Measurements from ENCODE around the gene LCNL1.

LCNL1 gene

GRCh38 chr9:137026828-137027227 lies 44.0 kb downstream of the LCNL1 start:
- H3K36me3 ChIP-seq (replicated peaks in 1 of 2; ENCODE audit: control insufficient read depth in 2 of 2, insufficient read depth in 2 of 2, low read length in 2 of 2): peaks cover 0 to 5% of the 10 kb centered on the region in 2 donors
- H2BK5ac ChIP-seq (ENCODE audit: low read length): no peak overlapping the region
- H3K9ac ChIP-seq (ENCODE audit: low read depth, low read length, poor library complexity): no peak overlapping the region
- H2BK15ac ChIP-seq (ENCODE audit: low read length): no peak overlapping the region
- H3K9me3 ChIP-seq (replicated peaks in 1 of 2; ENCODE audit: control insufficient read depth in 2 of 2, insufficient read depth in 1 of 2, low read depth in 1 of 2, low read length in 2 of 2): no peaks in the 10 kb centered on the region
- H3K79me1 ChIP-seq (ENCODE audit: low read depth, low read length): peaks cover 19% of the 10 kb centered on the region
- H4K91ac ChIP-seq (ENCODE audit: low read depth, low read length, poor library complexity): no peak overlapping the region
- no peak overlapping the region for H3K4ac ChIP-seq (ENCODE audit: low read length)
- no peak overlapping the region for H2BK120ac ChIP-seq (ENCODE audit: low read depth, low read length)
- DNase-seq (ENCODE audit: low spot score): no peak
- no peak overlapping the region for H2BK12ac ChIP-seq (ENCODE audit: low read length)
- no peak overlapping the region for H2AFZ ChIP-seq (ENCODE audit: low read length)
- H3K4me3 ChIP-seq (ENCODE audit: low read length in 2 of 2): peak overlapping the region; percentile 67 to 83
- no peak overlapping the region for H3K4me2 ChIP-seq (ENCODE audit: insufficient read depth, low read length, poor library complexity, severe bottlenecking)
- no peak overlapping the region for H2AK5ac ChIP-seq (ENCODE audit: low read depth, low read length)
- H3K23ac ChIP-seq (ENCODE audit: low read depth, low read length, poor library complexity): no peak overlapping the region
- peaks cover 29 to 42% of the 10 kb centered on the region in 2 donors for H3K4me1 ChIP-seq (ENCODE audit: control insufficient read depth in 2 of 2, insufficient read depth in 1 of 2, low read depth in 1 of 2, low read length in 2 of 2)
- no peak overlapping the region for H3K18ac ChIP-seq (ENCODE audit: low read length)
- peaks cover 0 to 10% (median 0%) of the 10 kb centered on the region in 3 experiments for H3K27me3 ChIP-seq (ENCODE audit: control insufficient read depth in 3 of 3, insufficient read depth in 3 of 3, low read depth in 1 of 3, low read length in 3 of 3)
- H3K27ac ChIP-seq (replicated peaks; ENCODE audit: low read length): no peak overlapping the region
- WGBS, 2 donors (ENCODE audit: extremely low coverage in 2 of 2, insufficient read length in 2 of 2, insufficient replicate concordance in 1 of 2): no CpG with 5 or more reads among the region's 4 CpGs
- no peak overlapping the region for H4K8ac ChIP-seq (ENCODE audit: low read depth, low read length)
- H3K14ac ChIP-seq (ENCODE audit: low read length): no peak overlapping the region

- Histone ChIP-seq H4K91ac (ENCODE audit: low read depth, low read length, poor library complexity) (no peak within 1 kb of the TSS), H3K79me1 (ENCODE audit: low read depth, low read length) (peaks cover 14% of the 10 kb centered on the region), H3K9ac (ENCODE audit: low read depth, low read length, poor library complexity) (peak within 1 kb of the TSS; percentile 97), H3K4me1 (ENCODE audit: control insufficient read depth in 2 of 2, insufficient read depth in 1 of 2, low read depth in 1 of 2, low read length in 2 of 2) (peaks cover 26 to 45% of the 10 kb centered on the region in 2 donors), H3K4me2 (ENCODE audit: insufficient read depth, low read length, poor library complexity, severe bottlenecking) (peak within 1 kb of the TSS; percentile 96), H3K14ac (ENCODE audit: low read length) (peak within 1 kb of the TSS; percentile 82), H3K4ac (ENCODE audit: low read length) (peak within 1 kb of the TSS; percentile 0), H2BK12ac (ENCODE audit: low read length) (peak within 1 kb of the TSS; percentile 0), H3K4me3 (ENCODE audit: low read length in 2 of 2) (peak within 1 kb of the TSS; percentile 67 to 84), H3K27me3 (ENCODE audit: control insufficient read depth in 3 of 3, insufficient read depth in 3 of 3, low read depth in 1 of 3, low read length in 3 of 3) (peaks cover 0 to 10% (median 0%) of the 10 kb centered on the region in 3 experiments), H3K18ac (ENCODE audit: low read length) (peak within 1 kb of the TSS; percentile 99), H2BK5ac (ENCODE audit: low read length) (peak within 1 kb of the TSS; percentile 75), H2BK120ac (ENCODE audit: low read depth, low read length) (no peak within 1 kb of the TSS), H4K8ac (ENCODE audit: low read depth, low read length) (peak within 1 kb of the TSS; percentile 33), H3K9me3 (replicated peaks in 1 of 2; ENCODE audit: control insufficient read depth in 2 of 2, insufficient read depth in 1 of 2, low read depth in 1 of 2, low read length in 2 of 2) (no peaks in the 10 kb centered on the region), H2AK5ac (ENCODE audit: low read depth, low read length) (peak within 1 kb of the TSS; percentile 76), H3K27ac (replicated peaks; ENCODE audit: low read length) (peak within 1 kb of the TSS; percentile 10), H2BK15ac (ENCODE audit: low read length) (peak within 1 kb of the TSS; percentile 54), H2AFZ (ENCODE audit: low read length) (peak within 1 kb of the TSS; percentile 99), H3K23ac (ENCODE audit: low read depth, low read length, poor library complexity) (peak within 1 kb of the TSS; percentile 90), H3K36me3 (replicated peaks in 1 of 2; ENCODE audit: control insufficient read depth in 2 of 2, insufficient read depth in 2 of 2, low read length in 2 of 2) (no peaks in the 10 kb centered on the region)
- no peak for DNase-seq (ENCODE audit: low spot score)
- WGBS, 2 donors (ENCODE audit: extremely low coverage in 2 of 2, insufficient read length in 2 of 2, insufficient replicate concordance in 1 of 2): no CpG with 5 or more reads among the region's 95 CpGs
Measured at GRCh38 chr9:137027369-137028262, 44.8 kb downstream of the LCNL1 start, which contains the start of gene ABCA2. TSS of gene ABCA2 (minus strand) at chr9:137028237. CDS start at chr9:137028140, 97 bp downstream.

GRCh38 chr9:137028263-137029057 lies 45.7 kb downstream of the LCNL1 start:
- H2AFZ ChIP-seq (ENCODE audit: low read length): peak overlapping the region; percentile 99
- H3K9me3 ChIP-seq (replicated peaks in 1 of 2; ENCODE audit: control insufficient read depth in 2 of 2, insufficient read depth in 1 of 2, low read depth in 1 of 2, low read length in 2 of 2): no peaks in the 10 kb centered on the region
- peak overlapping the region; percentile 58 for H2AK5ac ChIP-seq (ENCODE audit: low read depth, low read length)

More at GRCh38 chr9:137028263-137029057, 45.7 kb downstream of the LCNL1 start:
- peak overlapping the region; percentile 2 for H3K23ac ChIP-seq (ENCODE audit: low read depth, low read length, poor library complexity)
- H3K4ac ChIP-seq (ENCODE audit: low read length): peak overlapping the region; percentile 0
- H2BK15ac ChIP-seq (ENCODE audit: low read length): peak overlapping the region; percentile 54
- no peak overlapping the region for H2BK120ac ChIP-seq (ENCODE audit: low read depth, low read length)
- no CpG with 5 or more reads among the region's 98 CpGs for WGBS, 2 donors (ENCODE audit: extremely low coverage in 2 of 2, insufficient read length in 2 of 2, insufficient replicate concordance in 1 of 2)
- H3K27me3 ChIP-seq (ENCODE audit: control insufficient read depth in 3 of 3, insufficient read depth in 3 of 3, low read depth in 1 of 3, low read length in 3 of 3): peaks cover 0 to 10% (median 0%) of the 10 kb centered on the region in 3 experiments
- no peaks in the 10 kb centered on the region for H3K36me3 ChIP-seq (replicated peaks in 1 of 2; ENCODE audit: control insufficient read depth in 2 of 2, insufficient read depth in 2 of 2, low read length in 2 of 2)
- peak overlapping the region; percentile 33 for H4K8ac ChIP-seq (ENCODE audit: low read depth, low read length)
- no peak overlapping the region for H3K27ac ChIP-seq (replicated peaks; ENCODE audit: low read length)
- peak overlapping the region; percentile 73 for H3K9ac ChIP-seq (ENCODE audit: low read depth, low read length, poor library complexity)
- H2BK5ac ChIP-seq (ENCODE audit: low read length): peak overlapping the region; percentile 75
- peaks cover 14% of the 10 kb centered on the region for H3K79me1 ChIP-seq (ENCODE audit: low read depth, low read length)
- peak overlapping the region; percentile 99 for H3K18ac ChIP-seq (ENCODE audit: low read length)
- H3K4me1 ChIP-seq (ENCODE audit: control insufficient read depth in 2 of 2, insufficient read depth in 1 of 2, low read depth in 1 of 2, low read length in 2 of 2): peaks cover 22 to 45% of the 10 kb centered on the region in 2 donors
- H3K4me2 ChIP-seq (ENCODE audit: insufficient read depth, low read length, poor library complexity, severe bottlenecking): peak overlapping the region; percentile 96
- DNase-seq (ENCODE audit: low spot score): peak; percentile 75
- no peak overlapping the region for H2BK12ac ChIP-seq (ENCODE audit: low read length)
- H4K91ac ChIP-seq (ENCODE audit: low read depth, low read length, poor library complexity): no peak overlapping the region
- H3K4me3 ChIP-seq (ENCODE audit: low read length in 2 of 2): peak overlapping the region; percentile 67 to 84
- H3K14ac ChIP-seq (ENCODE audit: low read length): peak overlapping the region; percentile 5
